ENCODE data around the gene ADGRV1.

ADGRV1 gene

GRCh38 chr5:90565491-90565890 is 6.9 kb downstream of the ADGRV1 start:
- no peak overlapping the region for H3K27ac ChIP-seq (ENCODE audit: extremely low read depth, low read depth, low read length)
- peaks cover 24% of the 10 kb centered on the region for H3K4me1 ChIP-seq (ENCODE audit: control insufficient read depth, insufficient read depth, low read length)
- H3K36me3 ChIP-seq (ENCODE audit: control insufficient read depth in 2 of 2, insufficient read depth in 1 of 2, low read length in 2 of 2): peaks cover 0 to 4% of the 10 kb centered on the region in 2 experiments; a peak in 1 of 3 replicates
- TF ChIP-seq ZNF140 (tag by site-specific recombination; IDR thresholded peaks at IDR 0.05) (peak; percentile 91), ZNF701 (tag by site-specific recombination; IDR thresholded peaks at IDR 0.05) (no peak), ZNF266 (tag by site-specific recombination; IDR thresholded peaks at IDR 0.05; ENCODE audit: low read depth) (no peak)
- TF ChIP-seq, protein P1, sequence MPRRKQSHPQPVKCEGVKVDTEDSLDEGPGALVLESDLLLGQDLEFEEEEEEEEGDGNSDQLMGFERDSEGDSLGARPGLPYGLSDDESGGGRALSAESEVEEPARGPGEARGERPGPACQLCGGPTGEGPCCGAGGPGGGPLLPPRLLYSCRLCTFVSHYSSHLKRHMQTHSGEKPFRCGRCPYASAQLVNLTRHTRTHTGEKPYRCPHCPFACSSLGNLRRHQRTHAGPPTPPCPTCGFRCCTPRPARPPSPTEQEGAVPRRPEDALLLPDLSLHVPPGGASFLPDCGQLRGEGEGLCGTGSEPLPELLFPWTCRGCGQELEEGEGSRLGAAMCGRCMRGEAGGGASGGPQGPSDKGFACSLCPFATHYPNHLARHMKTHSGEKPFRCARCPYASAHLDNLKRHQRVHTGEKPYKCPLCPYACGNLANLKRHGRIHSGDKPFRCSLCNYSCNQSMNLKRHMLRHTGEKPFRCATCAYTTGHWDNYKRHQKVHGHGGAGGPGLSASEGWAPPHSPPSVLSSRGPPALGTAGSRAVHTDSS (tag by site-specific recombination; IDR thresholded peaks at IDR 0.05): no peak
- CTCF ChIA-PET: no interaction called here
- POLR2A ChIA-PET: no interaction called here
- no peak overlapping the region for H3K4me3 ChIP-seq (ENCODE audit: low read depth, low read length)
- no peaks in the 10 kb centered on the region for H3K9me3 ChIP-seq (ENCODE audit: control insufficient read depth, insufficient read depth, low read depth, low read length)

DNA sequence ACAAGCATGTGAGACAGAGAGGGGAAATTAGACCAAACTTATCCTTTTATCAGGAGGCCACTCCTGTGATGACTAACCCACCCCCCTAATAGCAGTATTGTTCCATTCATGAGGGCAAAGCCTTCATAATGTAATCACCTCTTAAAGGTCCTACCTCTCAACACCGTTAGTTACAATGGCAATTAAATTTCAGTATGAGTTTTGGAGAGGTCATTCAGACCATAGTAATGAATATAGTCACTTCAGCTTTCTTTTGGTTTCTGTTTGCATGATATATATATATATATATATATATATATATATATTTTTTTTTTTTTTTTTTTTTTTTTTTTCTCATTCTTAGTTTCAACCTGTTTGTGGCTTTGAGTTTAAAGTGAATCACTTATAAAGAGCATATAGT is 10.5 kb downstream of the ADGRV1 start:
- ChIA-PET POLR2A (no interaction called here), CTCF (no interaction called here)
- Histone ChIP-seq H3K4me1 (ENCODE audit: control insufficient read depth, insufficient read depth, low read length) (peaks cover 22% of the 10 kb centered on the region; the same call in 1 of the 2 replicates), H3K27ac (ENCODE audit: extremely low read depth, low read depth, low read length) (no peak overlapping the region), H3K9me3 (ENCODE audit: control insufficient read depth, insufficient read depth, low read depth, low read length) (no peaks in the 10 kb centered on the region), H3K4me3 (ENCODE audit: low read depth, low read length) (no peak overlapping the region), H3K36me3 (ENCODE audit: control insufficient read depth in 2 of 2, insufficient read depth in 1 of 2, low read length in 2 of 2) (peaks cover 0 to 4% of the 10 kb centered on the region in 2 experiments; a peak in 1 of 3 replicates)
- TF ChIP-seq ZNF704 (tag by site-specific recombination; IDR thresholded peaks at IDR 0.05) (no peak), ZSCAN30 (tag by site-specific recombination; IDR thresholded peaks at IDR 0.05) (no peak), ZFHX2 (tag by site-specific recombination; conservative IDR thresholded peaks at IDR 0.05) (no peak), ZNF777 (tag by site-specific recombination; IDR thresholded peaks at IDR 0.05; ENCODE audit: borderline replicate concordance) (no peak), ZNF214 (tag by site-specific recombination; IDR thresholded peaks at IDR 0.05; ENCODE audit: borderline replicate concordance) (no peak), ZNF473 (tag by site-specific recombination; IDR thresholded peaks at IDR 0.05) (no peak), SP3 (tag by site-specific recombination; IDR thresholded peaks at IDR 0.05) (no peak), HOXC10 (CRISPR knock-in tag; IDR thresholded peaks at IDR 0.05) (no peak), HOXA7 (CRISPR knock-in tag; IDR thresholded peaks at IDR 0.05; ENCODE audit: borderline replicate concordance) (no peak), ZNF341 (tag by site-specific recombination; IDR thresholded peaks at IDR 0.05; ENCODE audit: low read depth) (no peak), ZNF521 (tag by site-specific recombination; IDR thresholded peaks at IDR 0.05) (no peak)
- TF ChIP-seq, protein P2, sequence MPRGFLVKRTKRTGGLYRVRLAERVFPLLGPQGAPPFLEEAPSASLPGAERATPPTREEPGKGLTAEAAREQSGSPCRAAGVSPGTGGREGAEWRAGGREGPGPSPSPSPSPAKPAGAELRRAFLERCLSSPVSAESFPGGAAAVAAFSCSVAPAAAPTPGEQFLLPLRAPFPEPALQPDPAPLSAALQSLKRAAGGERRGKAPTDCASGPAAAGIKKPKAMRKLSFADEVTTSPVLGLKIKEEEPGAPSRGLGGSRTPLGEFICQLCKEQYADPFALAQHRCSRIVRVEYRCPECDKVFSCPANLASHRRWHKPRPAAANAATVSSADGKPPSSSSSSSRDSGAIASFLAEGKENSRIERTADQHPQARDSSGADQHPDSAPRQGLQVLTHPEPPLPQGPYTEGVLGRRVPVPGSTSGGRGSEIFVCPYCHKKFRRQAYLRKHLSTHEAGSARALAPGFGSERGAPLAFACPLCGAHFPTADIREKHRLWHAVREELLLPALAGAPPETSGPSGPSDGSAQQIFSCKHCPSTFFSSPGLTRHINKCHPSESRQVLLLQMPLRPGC (tag by site-specific recombination; IDR thresholded peaks at IDR 0.05): no peak

DNA sequence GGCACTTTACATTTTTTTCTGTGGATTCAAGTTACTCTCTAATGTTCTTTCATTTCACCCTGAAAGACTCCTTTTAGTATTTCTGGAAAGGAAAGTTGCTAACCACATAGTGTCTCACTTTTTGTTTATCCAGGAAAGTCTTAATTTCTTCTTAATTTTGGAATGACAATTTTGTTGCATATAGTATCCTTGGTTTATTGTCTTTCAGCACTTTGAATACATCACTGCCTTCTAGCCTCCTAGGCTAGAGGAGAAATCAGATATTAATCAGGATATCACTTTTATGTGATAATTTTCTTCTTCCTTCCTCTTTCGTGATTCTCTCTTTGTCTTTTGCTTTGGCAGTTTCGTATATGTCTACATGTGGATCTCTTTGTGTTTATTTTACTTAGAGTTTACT is 11.4 kb downstream of the ADGRV1 start:
- Histone ChIP-seq H3K9me3 (ENCODE audit: control insufficient read depth, insufficient read depth, low read depth, low read length) (no peaks in the 10 kb centered on the region), H3K27ac (ENCODE audit: extremely low read depth, low read depth, low read length) (no peak overlapping the region), H3K4me1 (ENCODE audit: control insufficient read depth, insufficient read depth, low read length) (peaks cover 22% of the 10 kb centered on the region; the same call in 1 of the 2 replicates), H3K36me3 (ENCODE audit: control insufficient read depth in 2 of 2, insufficient read depth in 1 of 2, low read length in 2 of 2) (peaks cover 0 to 4% of the 10 kb centered on the region in 2 experiments; a peak in 1 of 3 replicates), H3K4me3 (ENCODE audit: low read depth, low read length) (no peak overlapping the region)
- ChIA-PET POLR2A (no interaction called here), CTCF (interaction anchor here (0.6 to 0.8 kb wide), 3 partner anchors 18 to 71 kb away, joined by 3 to 6 read pairs (median 4); no protein-coding TSS in a partner anchor)
- no peak for TF ChIP-seq KLF16 (tag by site-specific recombination; IDR thresholded peaks at IDR 0.05)
- peak; percentile 53 for TF ChIP-seq PRDM1 (tag by site-specific recombination; IDR thresholded peaks at IDR 0.05)
